A673 (cell line): Measurements from ENCODE around the gene MROH9.

ENCODE experiments used
- EZH2 ChIP-seq: fragments of 200-600 bp; sonication (generic); IDR thresholded peaks from 2 replicates; pipeline ENCODE4 v1.6.1; 2017; ENCODE audit warnings: borderline replicate concordance, low read depth, mild to moderate bottlenecking, mixed read lengths, antibody characterized with exemption, low read length; ENCODE audit not compliant: poor library complexity, severe bottlenecking
- TF ChIP-seq, protein P1 (sequence below): fragments of 300-800, 200-600 bp; sonication (generic); conservative IDR thresholded peaks from 2 replicates; pipeline ENCODE4 v1.5.1; 2017; ENCODE audit warnings: low read depth, mild to moderate bottlenecking, antibody characterized with exemption, low read length, moderate library complexity, mixed read lengths

DNA sequence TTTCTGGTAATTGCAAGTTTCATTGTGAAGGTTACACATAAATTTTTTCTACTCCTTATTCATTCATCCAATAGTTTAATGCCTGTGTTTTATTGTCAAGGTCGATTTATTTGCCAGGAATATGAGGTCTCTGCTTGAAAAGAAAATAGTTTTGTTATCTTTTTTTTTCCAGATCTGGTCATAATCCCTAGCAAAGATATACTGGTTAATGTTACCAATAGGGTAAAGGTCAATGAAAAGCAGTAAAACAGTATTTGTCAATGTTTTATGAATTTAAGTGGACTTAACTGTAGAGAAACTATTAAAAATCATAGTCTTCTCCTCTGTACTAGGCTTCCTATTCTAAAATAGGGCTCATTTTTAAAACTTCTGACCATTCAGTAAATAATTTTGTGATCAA is 147.3 kb downstream of the MROH9 start:
- TF ChIP-seq, protein P1, sequence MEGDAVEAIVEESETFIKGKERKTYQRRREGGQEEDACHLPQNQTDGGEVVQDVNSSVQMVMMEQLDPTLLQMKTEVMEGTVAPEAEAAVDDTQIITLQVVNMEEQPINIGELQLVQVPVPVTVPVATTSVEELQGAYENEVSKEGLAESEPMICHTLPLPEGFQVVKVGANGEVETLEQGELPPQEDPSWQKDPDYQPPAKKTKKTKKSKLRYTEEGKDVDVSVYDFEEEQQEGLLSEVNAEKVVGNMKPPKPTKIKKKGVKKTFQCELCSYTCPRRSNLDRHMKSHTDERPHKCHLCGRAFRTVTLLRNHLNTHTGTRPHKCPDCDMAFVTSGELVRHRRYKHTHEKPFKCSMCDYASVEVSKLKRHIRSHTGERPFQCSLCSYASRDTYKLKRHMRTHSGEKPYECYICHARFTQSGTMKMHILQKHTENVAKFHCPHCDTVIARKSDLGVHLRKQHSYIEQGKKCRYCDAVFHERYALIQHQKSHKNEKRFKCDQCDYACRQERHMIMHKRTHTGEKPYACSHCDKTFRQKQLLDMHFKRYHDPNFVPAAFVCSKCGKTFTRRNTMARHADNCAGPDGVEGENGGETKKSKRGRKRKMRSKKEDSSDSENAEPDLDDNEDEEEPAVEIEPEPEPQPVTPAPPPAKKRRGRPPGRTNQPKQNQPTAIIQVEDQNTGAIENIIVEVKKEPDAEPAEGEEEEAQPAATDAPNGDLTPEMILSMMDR = no peak
- TF ChIP-seq EZH2 = no peak
